Thyroid gland (tissue), 4 donors: ENCODE measurements around the gene CST9.

ENCODE experiments used
- POLR2A ChIP-seq, 2 donors: fragments of 450-650 bp; IDR thresholded peaks; one replicate each; pipeline ENCODE4 v1.6.1; 2017; ENCODE audit warnings: antibody characterized with exemption in 2 of 2, mild to moderate bottlenecking in 2 of 2, moderate library complexity in 1 of 2
- TF ChIP-seq, protein P1 (sequence below), 6 experiments: fragments of 200-600 bp in 3 of 6; fragments of 450-650 bp in 3 of 6; sonication (generic) in 3 of 6; IDR thresholded peaks; one replicate each; pipeline ENCODE4 v1.5.1; 2016 to 2019; ENCODE audit warnings: antibody characterized with exemption in 6 of 6, mild to moderate bottlenecking in 2 of 6, inconsistent platforms in 1 of 6, moderate library complexity in 1 of 6

DNA sequence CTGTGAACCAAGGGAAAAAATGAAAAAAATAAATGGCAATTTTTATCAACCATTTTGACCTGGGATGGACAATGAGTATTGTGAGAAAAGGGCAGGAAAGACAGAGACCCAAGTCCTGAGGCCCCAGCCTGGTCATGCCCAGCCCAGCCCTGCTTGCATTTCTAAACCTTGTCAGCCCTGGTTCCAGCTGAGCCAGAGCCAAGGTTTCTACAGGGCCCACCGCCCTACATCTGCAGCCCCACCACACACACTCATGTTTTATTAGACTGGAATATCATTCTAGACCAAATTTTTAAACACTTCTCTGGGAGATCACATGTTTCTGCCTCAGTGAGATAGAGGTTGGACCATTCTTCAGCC is 36.8 kb downstream of the CST9 start:
- TF ChIP-seq, protein P1, sequence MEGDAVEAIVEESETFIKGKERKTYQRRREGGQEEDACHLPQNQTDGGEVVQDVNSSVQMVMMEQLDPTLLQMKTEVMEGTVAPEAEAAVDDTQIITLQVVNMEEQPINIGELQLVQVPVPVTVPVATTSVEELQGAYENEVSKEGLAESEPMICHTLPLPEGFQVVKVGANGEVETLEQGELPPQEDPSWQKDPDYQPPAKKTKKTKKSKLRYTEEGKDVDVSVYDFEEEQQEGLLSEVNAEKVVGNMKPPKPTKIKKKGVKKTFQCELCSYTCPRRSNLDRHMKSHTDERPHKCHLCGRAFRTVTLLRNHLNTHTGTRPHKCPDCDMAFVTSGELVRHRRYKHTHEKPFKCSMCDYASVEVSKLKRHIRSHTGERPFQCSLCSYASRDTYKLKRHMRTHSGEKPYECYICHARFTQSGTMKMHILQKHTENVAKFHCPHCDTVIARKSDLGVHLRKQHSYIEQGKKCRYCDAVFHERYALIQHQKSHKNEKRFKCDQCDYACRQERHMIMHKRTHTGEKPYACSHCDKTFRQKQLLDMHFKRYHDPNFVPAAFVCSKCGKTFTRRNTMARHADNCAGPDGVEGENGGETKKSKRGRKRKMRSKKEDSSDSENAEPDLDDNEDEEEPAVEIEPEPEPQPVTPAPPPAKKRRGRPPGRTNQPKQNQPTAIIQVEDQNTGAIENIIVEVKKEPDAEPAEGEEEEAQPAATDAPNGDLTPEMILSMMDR (IDR thresholded peaks at IDR 0.05), result no peak
- TF ChIP-seq POLR2A (IDR thresholded peaks at IDR 0.05), result no peak
